Psoas muscle (tissue), 8 donors: ENCODE results near the gene LCE1A. TPM values are rescaled to one million over a fixed set of nuclear protein-coding genes. Genes with fewer than 3 reads are reported as not detected.

Experiments
- ATAC-seq, 4 donors: fragments of 200-7000 bp; cut with Tn5 transposase; one replicate each; pipeline ENCODE4 v1.9.1; 2020; ENCODE audit warnings: moderate library complexity in 3 of 4, mild to moderate bottlenecking in 2 of 4
- DNase-seq, 2 donors: peaks; one replicate each; pipeline ENCODE4 v3.0.0-alpha.2; 2020
- H3K27ac ChIP-seq: fragments of 200-600 bp; one replicate; pipeline ENCODE4 v1.8.0; 2022
- H3K27me3 ChIP-seq, 3 donors: fragments of 200-600 bp in 1 of 3; one replicate each; pipeline versions ENCODE4 v1.6.1 to v1.8.0; 2013 to 2022; ENCODE audit warnings: low read length in 2 of 3, mild to moderate bottlenecking in 2 of 3, moderate library complexity in 1 of 3; ENCODE audit not compliant: insufficient read depth in 3 of 3
- H3K36me3 ChIP-seq, 2 donors: fragments of 200-600 bp in 1 of 2; one replicate each; pipeline versions ENCODE4 v1.6.1 to v1.8.0; 2013 to 2022; ENCODE audit warnings: low read depth in 1 of 2, mild to moderate bottlenecking in 1 of 2, moderate library complexity in 1 of 2; ENCODE audit not compliant: insufficient read depth in 1 of 2
- H3K4me1 ChIP-seq: fragments of 200-600 bp; one replicate; pipeline ENCODE4 v1.8.0; 2022
- H3K4me3 ChIP-seq: fragments of 200-600 bp; one replicate; pipeline ENCODE4 v1.8.0; 2022; ENCODE audit warnings: mild to moderate bottlenecking
- H3K9me3 ChIP-seq: fragments of 200-600 bp; one replicate; pipeline ENCODE4 v1.8.0; 2022
- WGBS, 3 donors: extraction: QIAGEN DNeasy Blood & Tissue Kit; methylation state at CpG; one replicate each; pipeline versions ENCODE4 v1.1.6 to v1.1.7; 2013; 5-methylcytosine and 5-hydroxymethylcytosine counted together
- intact Hi-C, 2 donors: fragments of 100-400 bp; cut with DNase I; formaldehyde crosslinking; loops; one replicate each; pipeline versions ENCODE4 v1.11.0 to v1.14.2; 2022
- polyA plus RNA-seq, 3 donors: library from polyadenylated mRNA; stranded (reverse); fragments of 200-250 nt; gene quantifications; one replicate each; pipeline ENCODE4 v1.2.3, GENCODE V29; 2013
- total RNA-seq, 4 donors: library from RNA; stranded (reverse); fragmentation: NEBNext Ultra II Directional in 2 of 4; extraction: Animal tissue kit (Norgen Biotek cat#: 25700) in 2 of 4; gene quantifications; one replicate each; pipeline versions ENCODE4 v1.2.1 to v1.2.4, GENCODE V29; 2021 to 2023
- TF ChIP-seq, protein P1 (sequence below): fragments of 200-600 bp; IDR thresholded peaks from one replicate; pipeline ENCODE4 v1.8.0; 2022; ENCODE audit warnings: antibody characterized with exemption
- donor health status: healthy with polysubstance abuse.
- donor health status: DM: no; HTN: no; CAD: no; lungs with moderate emphysema.
- donor health status: Bipolar disorder and iron deficiency.
- donor health status: healthy.
- donor health status: DM: yes; HTN: yes; CAD: no.
- donor health status: DM: no; HTN: no; CAD: no.
- donor health status: DM: no; HTN: no; CAD: no.
- donor health status: DM: yes; HTN: yes; CAD: no.

LCE1A gene
- total and polyA plus RNA-seq, 7 donors: not detected

DNA sequence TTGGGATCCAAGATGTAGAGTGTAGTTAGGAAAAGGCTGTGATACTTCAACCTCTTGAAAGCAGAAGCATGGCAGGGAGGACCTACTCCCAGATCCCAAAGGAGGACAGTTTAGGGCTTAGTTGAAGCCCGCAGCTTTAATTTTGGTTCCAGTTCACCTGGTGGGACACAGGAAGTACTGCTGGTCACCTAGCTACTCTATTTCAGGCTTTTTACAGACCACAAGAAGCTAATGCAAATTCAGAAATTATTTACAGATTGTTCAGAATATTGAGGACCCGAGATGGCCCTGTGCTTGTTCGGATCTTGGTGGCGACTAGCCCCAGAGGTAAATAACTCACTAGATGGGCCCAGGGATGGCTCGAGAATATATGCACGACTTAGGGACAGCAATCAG lies 44.5 kb downstream of the LCE1A start:
- TF ChIP-seq, protein P1, sequence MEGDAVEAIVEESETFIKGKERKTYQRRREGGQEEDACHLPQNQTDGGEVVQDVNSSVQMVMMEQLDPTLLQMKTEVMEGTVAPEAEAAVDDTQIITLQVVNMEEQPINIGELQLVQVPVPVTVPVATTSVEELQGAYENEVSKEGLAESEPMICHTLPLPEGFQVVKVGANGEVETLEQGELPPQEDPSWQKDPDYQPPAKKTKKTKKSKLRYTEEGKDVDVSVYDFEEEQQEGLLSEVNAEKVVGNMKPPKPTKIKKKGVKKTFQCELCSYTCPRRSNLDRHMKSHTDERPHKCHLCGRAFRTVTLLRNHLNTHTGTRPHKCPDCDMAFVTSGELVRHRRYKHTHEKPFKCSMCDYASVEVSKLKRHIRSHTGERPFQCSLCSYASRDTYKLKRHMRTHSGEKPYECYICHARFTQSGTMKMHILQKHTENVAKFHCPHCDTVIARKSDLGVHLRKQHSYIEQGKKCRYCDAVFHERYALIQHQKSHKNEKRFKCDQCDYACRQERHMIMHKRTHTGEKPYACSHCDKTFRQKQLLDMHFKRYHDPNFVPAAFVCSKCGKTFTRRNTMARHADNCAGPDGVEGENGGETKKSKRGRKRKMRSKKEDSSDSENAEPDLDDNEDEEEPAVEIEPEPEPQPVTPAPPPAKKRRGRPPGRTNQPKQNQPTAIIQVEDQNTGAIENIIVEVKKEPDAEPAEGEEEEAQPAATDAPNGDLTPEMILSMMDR: no peak
- no peaks in the 10 kb centered on the region for H3K4me1 ChIP-seq
- intact Hi-C loops: no loop called here
- H3K4me3 ChIP-seq: no peak overlapping the region
- H3K27ac ChIP-seq: no peak overlapping the region
- WGBS, 3 donors: 80 to 88% (median 84%) methylated on average over 6 of the region's 6 CpGs
- no peaks in the 10 kb centered on the region for H3K9me3 ChIP-seq
- ATAC-seq: no peak
- no peaks in the 10 kb centered on the region for H3K36me3 ChIP-seq
- no peak for DNase-seq
- H3K27me3 ChIP-seq: no peaks in the 10 kb centered on the region

DNA sequence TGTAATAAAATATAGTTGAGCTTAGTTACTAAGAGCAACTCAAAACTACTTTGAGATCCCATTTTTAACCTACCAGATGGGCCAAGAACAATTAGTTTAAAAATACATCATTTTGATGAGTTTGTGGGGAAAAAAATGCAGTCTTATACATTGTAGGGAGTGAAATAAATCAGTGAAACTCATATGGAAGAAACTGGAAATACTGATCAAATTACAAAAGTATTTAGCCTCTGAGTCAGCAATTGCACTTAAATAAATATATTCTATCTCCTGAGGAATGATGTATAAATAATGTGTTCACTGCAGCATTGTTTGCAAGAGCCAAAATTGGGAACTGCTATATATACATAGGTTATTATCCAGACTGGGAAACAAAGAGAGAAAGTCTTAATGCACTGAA lies 46.2 kb downstream of the LCE1A start:
- intact Hi-C loops: no loop called here
- no peaks in the 10 kb centered on the region for H3K4me1 ChIP-seq
- H3K27me3 ChIP-seq: no peaks in the 10 kb centered on the region
- ATAC-seq (no peak), DNase-seq (no peak)
- H3K36me3 ChIP-seq: no peaks in the 10 kb centered on the region
- H3K27ac ChIP-seq: no peak overlapping the region
- H3K9me3 ChIP-seq: no peaks in the 10 kb centered on the region
- H3K4me3 ChIP-seq: no peak overlapping the region
- TF ChIP-seq, protein P1: no peak

DNA sequence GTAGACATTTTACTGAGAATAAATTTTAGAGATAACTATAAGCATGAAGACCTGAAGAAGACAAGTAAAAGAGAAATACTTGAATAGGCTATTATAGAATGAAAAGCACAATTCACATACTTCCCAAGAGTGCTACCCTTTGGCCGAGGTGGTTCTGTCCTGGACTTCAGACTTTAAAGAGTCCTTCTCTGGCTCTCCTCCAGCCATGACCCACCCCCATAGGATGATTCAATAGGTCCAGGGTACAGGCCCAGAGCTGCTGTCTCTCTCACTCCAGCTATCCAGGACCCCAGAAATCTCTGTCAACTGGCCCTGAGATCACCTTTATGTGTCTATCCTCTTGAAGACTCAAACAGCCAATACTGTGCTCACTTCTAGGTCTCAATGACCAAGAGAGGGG lies 49.6 kb downstream of the LCE1A start:
- DNase-seq (no peak), ATAC-seq (no peak)
- Histone ChIP-seq H3K9me3 (no peaks in the 10 kb centered on the region), H3K4me1 (no peaks in the 10 kb centered on the region), H3K4me3 (no peak overlapping the region), H3K27me3 (no peaks in the 10 kb centered on the region), H3K27ac (no peak overlapping the region), H3K36me3 (no peaks in the 10 kb centered on the region)
- TF ChIP-seq, protein P1: no peak
- 68 to 80% (median 79%) methylated on average over 1 of the region's 1 CpG for WGBS, 3 donors
- intact Hi-C loops: no loop called here

Other genes with a start within 250 kb of the LCE1A start
- not detected for gene LCE3D, start 247.0 kb upstream of the LCE1A start, total RNA-seq
- not detected for gene LCE3D, start 247.0 kb upstream of the LCE1A start, polyA plus RNA-seq
- not detected for gene LCE3C, start 227.2 kb upstream of the LCE1A start, total RNA-seq
- not detected for gene LCE3C, start 227.2 kb upstream of the LCE1A start, polyA plus RNA-seq
- not detected for gene LCE3B, start 213.7 kb upstream of the LCE1A start, total RNA-seq
- not detected for gene LCE3B, start 213.7 kb upstream of the LCE1A start, polyA plus RNA-seq
- gene LCE3A, start 204.4 kb upstream of the LCE1A start, total RNA-seq: not detected
- gene LCE3A, start 204.4 kb upstream of the LCE1A start, polyA plus RNA-seq: not detected
- not detected for gene LCE2D, start 164.1 kb upstream of the LCE1A start, total RNA-seq
- not detected for gene LCE2D, start 164.1 kb upstream of the LCE1A start, polyA plus RNA-seq
- not detected for gene LCE2C, start 152.2 kb upstream of the LCE1A start, total RNA-seq
- not detected for gene LCE2C, start 152.2 kb upstream of the LCE1A start, polyA plus RNA-seq
- gene LCE2B, start 141.3 kb upstream of the LCE1A start, total RNA-seq: not detected
- gene LCE2B, start 141.3 kb upstream of the LCE1A start, polyA plus RNA-seq: not detected
- gene LCE2A, start 129.1 kb upstream of the LCE1A start, total RNA-seq: not detected
- not detected for gene LCE2A, start 129.1 kb upstream of the LCE1A start, polyA plus RNA-seq
- not detected for gene LCE4A, start 119.3 kb upstream of the LCE1A start, total RNA-seq
- not detected for gene LCE4A, start 119.3 kb upstream of the LCE1A start, polyA plus RNA-seq
- under 1 TPM in 1 of 4 donors, not detected in 3; 0.17 TPM for gene KPRP, start 69.4 kb upstream of the LCE1A start, total RNA-seq
- not detected for gene KPRP, start 69.4 kb upstream of the LCE1A start, polyA plus RNA-seq
- not detected for gene LCE1F, start 52.3 kb upstream of the LCE1A start, total RNA-seq
- not detected for gene LCE1F, start 52.3 kb upstream of the LCE1A start, polyA plus RNA-seq
- not detected for gene LCE1E, start 41.2 kb upstream of the LCE1A start, total RNA-seq
- gene LCE1E, start 41.2 kb upstream of the LCE1A start, polyA plus RNA-seq: not detected
- not detected for gene LCE1D, start 30.8 kb upstream of the LCE1A start, total RNA-seq
- not detected for gene LCE1D, start 30.8 kb upstream of the LCE1A start, polyA plus RNA-seq
- not detected for gene LCE1C, start 20.8 kb upstream of the LCE1A start, total RNA-seq
- gene LCE1C, start 20.8 kb upstream of the LCE1A start, polyA plus RNA-seq: not detected
- not detected for gene LCE1B, start 15.5 kb upstream of the LCE1A start, total RNA-seq
- gene LCE1B, start 15.5 kb upstream of the LCE1A start, polyA plus RNA-seq: not detected
- gene LCE6A, start 15.4 kb downstream of the LCE1A start, total RNA-seq: not detected
- not detected for gene LCE6A, start 15.4 kb downstream of the LCE1A start, polyA plus RNA-seq
- not detected for gene LCE7A, start 32.5 kb downstream of the LCE1A start, total RNA-seq
- gene LCE7A, start 32.5 kb downstream of the LCE1A start, polyA plus RNA-seq: not detected
- gene SMCP, start 50.8 kb downstream of the LCE1A start, total RNA-seq: not detected
- gene SMCP, start 50.8 kb downstream of the LCE1A start, polyA plus RNA-seq: not detected
- not detected for gene IVL, start 81.1 kb downstream of the LCE1A start, total RNA-seq
- under 1 TPM in 1 of 3 donors, not detected in 2; 0.04 TPM for gene IVL, start 81.1 kb downstream of the LCE1A start, polyA plus RNA-seq
- not detected for gene SPRR5, start 119.7 kb downstream of the LCE1A start, total RNA-seq
- not detected for gene SPRR5, start 119.7 kb downstream of the LCE1A start, polyA plus RNA-seq
- not detected for gene SPRR4, start 143.2 kb downstream of the LCE1A start, total RNA-seq
- gene SPRR4, start 143.2 kb downstream of the LCE1A start, polyA plus RNA-seq: not detected
- not detected for gene SPRR1A, start 156.6 kb downstream of the LCE1A start, total RNA-seq
- gene SPRR1A, start 156.6 kb downstream of the LCE1A start, polyA plus RNA-seq: not detected
- gene SPRR3, start 174.3 kb downstream of the LCE1A start, total RNA-seq: 1 to 10 TPM in 1 of 4 donors, under 1 TPM in 1, not detected in 2; 0.32 to 1.1 TPM
- gene SPRR3, start 174.3 kb downstream of the LCE1A start, polyA plus RNA-seq: 1 to 10 TPM in 1 of 3 donors, under 1 TPM in 1, not detected in 1; 0.82 to 1.2 TPM
- gene SPRR1B, start 203.7 kb downstream of the LCE1A start, total RNA-seq: not detected
- gene SPRR1B, start 203.7 kb downstream of the LCE1A start, polyA plus RNA-seq: under 1 TPM in 1 of 3 donors, not detected in 2; 0.23 TPM
- not detected for gene SPRR2D, start 213.6 kb downstream of the LCE1A start, total RNA-seq
- not detected for gene SPRR2D, start 213.6 kb downstream of the LCE1A start, polyA plus RNA-seq
- under 1 TPM in 2 of 4 donors, not detected in 2; 0.34 to 0.56 TPM for gene SPRR2A, start 230.0 kb downstream of the LCE1A start, total RNA-seq
- gene SPRR2A, start 230.0 kb downstream of the LCE1A start, polyA plus RNA-seq: under 1 TPM in 1 of 3 donors, not detected in 2; 0.22 TPM
- gene SPRR2B, start 244.1 kb downstream of the LCE1A start, total RNA-seq: not detected
- not detected for gene SPRR2B, start 244.1 kb downstream of the LCE1A start, polyA plus RNA-seq